Adrenal gland (tissue), 5 donors: ENCODE data around the gene MGAT5B.

Experiments used
- POLR2A ChIP-seq, 2 donors: fragments of 450-650 bp; IDR thresholded peaks; one replicate each; pipeline ENCODE4 v1.6.1; 2017; ENCODE audit warnings: antibody characterized with exemption in 2 of 2, mild to moderate bottlenecking in 2 of 2, moderate library complexity in 1 of 2
- TF ChIP-seq, protein P1 (sequence below), 6 experiments: fragments of 450-650 bp in 4 of 6; fragments of 200-600 bp in 2 of 6; sonication (generic) in 1 of 6; IDR thresholded peaks; 1 replicate in 5 of 6; 2 replicates in 1 of 6; pipeline versions ENCODE4 v1.5.1 to v1.8.0; 2016 to 2021; ENCODE audit warnings: antibody characterized with exemption in 6 of 6, mild to moderate bottlenecking in 2 of 6, moderate library complexity in 1 of 6
- donor health status: DM: no; HTN: no; CAD: no.

DNA sequence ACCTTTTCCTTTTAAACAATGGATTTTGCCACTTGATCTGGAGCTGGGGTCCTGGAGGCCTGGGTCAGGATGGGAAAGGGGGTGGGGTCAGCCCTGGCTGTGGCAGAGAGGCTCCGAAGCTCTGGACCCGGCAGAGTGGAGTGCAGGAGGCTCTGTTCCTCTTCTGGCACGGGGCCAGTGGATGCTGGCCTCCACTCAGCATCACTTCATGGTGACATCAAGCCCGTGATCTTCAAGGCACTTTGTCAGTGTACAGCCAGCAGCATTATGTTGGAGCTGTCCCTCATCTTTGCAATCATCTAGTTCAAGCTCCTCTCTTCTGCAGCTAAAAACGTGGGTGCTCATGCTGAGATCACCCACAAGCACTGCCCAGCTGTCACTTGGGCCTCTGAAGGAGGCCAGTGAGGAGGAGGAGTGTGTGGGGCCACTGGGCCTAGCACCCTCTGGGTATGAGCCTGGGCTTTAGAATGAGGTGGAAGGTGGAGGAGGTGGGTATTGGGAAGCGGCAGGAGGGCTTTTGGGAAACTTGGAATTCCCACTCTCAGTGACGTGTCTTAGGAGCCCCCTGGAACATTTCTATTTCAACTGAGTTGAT, 45.9 kb upstream of the MGAT5B start:
- TF ChIP-seq, protein P1, sequence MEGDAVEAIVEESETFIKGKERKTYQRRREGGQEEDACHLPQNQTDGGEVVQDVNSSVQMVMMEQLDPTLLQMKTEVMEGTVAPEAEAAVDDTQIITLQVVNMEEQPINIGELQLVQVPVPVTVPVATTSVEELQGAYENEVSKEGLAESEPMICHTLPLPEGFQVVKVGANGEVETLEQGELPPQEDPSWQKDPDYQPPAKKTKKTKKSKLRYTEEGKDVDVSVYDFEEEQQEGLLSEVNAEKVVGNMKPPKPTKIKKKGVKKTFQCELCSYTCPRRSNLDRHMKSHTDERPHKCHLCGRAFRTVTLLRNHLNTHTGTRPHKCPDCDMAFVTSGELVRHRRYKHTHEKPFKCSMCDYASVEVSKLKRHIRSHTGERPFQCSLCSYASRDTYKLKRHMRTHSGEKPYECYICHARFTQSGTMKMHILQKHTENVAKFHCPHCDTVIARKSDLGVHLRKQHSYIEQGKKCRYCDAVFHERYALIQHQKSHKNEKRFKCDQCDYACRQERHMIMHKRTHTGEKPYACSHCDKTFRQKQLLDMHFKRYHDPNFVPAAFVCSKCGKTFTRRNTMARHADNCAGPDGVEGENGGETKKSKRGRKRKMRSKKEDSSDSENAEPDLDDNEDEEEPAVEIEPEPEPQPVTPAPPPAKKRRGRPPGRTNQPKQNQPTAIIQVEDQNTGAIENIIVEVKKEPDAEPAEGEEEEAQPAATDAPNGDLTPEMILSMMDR (IDR thresholded peaks at IDR 0.05), result no peak
- no peak for TF ChIP-seq POLR2A (IDR thresholded peaks at IDR 0.05)
